Astrocyte of the spinal cord (primary cell): ENCODE data around the gene CDK5.
"Not testable (repeated sequence)": the region's sequence is repeated elsewhere in the genome, so short reads cannot be mapped to it uniquely, and the experiment has no call there.

Source experiments
- DNase-seq: peaks from one replicate; pipeline ENCODE4 v3.0.0; 2011; ENCODE audit warnings: low read depth, low spot score
- H3K4me3 ChIP-seq: 2 replicates; pipeline ENCODE4 v1.5.1; 2011; ENCODE audit warnings: low read depth, mild to moderate bottlenecking, low read length, moderate library complexity
- in situ Hi-C: cut with HindIII; loops from 2 replicates; pipeline ENCODE4 v1.10.0; 2017; ENCODE audit warnings: low sequenced_read_pairs
- TF ChIP-seq, protein P1 (sequence below): IDR thresholded peaks from 2 replicates; pipeline ENCODE4 v1.5.1; 2012; ENCODE audit warnings: low read depth, mild to moderate bottlenecking, low read length, inconsistent platforms

The CDK5 gene

GRCh38 chr7:151013733-151014497, 43.8 kb downstream of the CDK5 start:
- TF ChIP-seq, protein P1, sequence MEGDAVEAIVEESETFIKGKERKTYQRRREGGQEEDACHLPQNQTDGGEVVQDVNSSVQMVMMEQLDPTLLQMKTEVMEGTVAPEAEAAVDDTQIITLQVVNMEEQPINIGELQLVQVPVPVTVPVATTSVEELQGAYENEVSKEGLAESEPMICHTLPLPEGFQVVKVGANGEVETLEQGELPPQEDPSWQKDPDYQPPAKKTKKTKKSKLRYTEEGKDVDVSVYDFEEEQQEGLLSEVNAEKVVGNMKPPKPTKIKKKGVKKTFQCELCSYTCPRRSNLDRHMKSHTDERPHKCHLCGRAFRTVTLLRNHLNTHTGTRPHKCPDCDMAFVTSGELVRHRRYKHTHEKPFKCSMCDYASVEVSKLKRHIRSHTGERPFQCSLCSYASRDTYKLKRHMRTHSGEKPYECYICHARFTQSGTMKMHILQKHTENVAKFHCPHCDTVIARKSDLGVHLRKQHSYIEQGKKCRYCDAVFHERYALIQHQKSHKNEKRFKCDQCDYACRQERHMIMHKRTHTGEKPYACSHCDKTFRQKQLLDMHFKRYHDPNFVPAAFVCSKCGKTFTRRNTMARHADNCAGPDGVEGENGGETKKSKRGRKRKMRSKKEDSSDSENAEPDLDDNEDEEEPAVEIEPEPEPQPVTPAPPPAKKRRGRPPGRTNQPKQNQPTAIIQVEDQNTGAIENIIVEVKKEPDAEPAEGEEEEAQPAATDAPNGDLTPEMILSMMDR = no peak
- H3K4me3 ChIP-seq = peak overlapping the region; percentile 20
- peak; percentile 29 for DNase-seq
- in situ Hi-C loops = no loop called here

GRCh38 chr7:151013356-151013732, 44.4 kb downstream of the CDK5 start:
- H3K4me3 ChIP-seq = no peak overlapping the region
- in situ Hi-C loops = no loop called here
- TF ChIP-seq, protein P1 = no peak
- no peak for DNase-seq

GRCh38 chr7:151012911-151013347, 44.8 kb downstream of the CDK5 start:
- peak; percentile 33 for DNase-seq
- H3K4me3 ChIP-seq = no peak overlapping the region
- TF ChIP-seq, protein P1 = peak; percentile 78
- in situ Hi-C loops = no loop called here

DNA sequence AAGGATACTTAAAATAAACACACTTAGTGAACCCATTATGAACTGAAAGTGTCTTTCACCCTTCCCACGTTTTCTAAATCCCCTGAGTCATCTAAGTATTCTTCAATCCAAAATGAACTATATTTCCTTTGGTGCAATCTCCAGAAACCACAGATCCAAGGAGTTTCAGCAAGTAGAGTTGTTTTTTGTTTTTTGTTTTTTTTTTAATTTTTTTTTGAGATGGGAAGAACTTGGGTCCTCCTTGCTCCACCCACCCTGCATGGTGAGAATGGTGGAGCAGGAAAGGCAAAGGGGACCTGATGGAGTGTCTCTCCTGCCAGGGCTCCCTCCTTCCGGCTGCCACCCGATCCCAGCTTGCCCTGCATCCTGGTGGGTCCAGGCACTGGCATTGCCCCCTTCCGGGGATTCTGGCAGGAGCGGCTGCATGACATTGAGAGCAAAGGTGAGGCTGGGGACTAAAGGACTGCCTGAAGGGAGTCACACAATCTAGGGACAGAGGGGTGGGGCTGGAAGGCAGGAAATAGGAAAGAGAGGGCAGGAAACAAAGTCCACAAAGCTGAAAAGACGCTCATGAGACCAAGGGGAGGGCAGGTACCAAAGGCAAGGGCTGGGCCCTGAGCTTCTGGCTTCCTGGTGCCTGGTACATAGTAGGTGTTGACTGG, 45.5 kb downstream of the CDK5 start:
- in situ Hi-C loops = no loop called here

GRCh38 chr7:151011616-151012015, 46.1 kb downstream of the CDK5 start:
- in situ Hi-C loops, H3K4me3 ChIP-seq: not testable (repeated sequence)

More for the DNA sequence above, 45.5 kb downstream of the CDK5 start:
- TF ChIP-seq, protein P1 = no peak
- DNase-seq = no peak
- H3K4me3 ChIP-seq = no peak overlapping the region

GRCh38 chr7:151011097-151011409, 46.6 kb downstream of the CDK5 start:
- no peak for DNase-seq
- TF ChIP-seq, protein P1 = no peak
- in situ Hi-C loops = no loop called here

More at GRCh38 chr7:151011616-151012015, 46.1 kb downstream of the CDK5 start:
- not testable (repeated sequence) for DNase-seq

More at GRCh38 chr7:151011097-151011409, 46.6 kb downstream of the CDK5 start:
- no peak overlapping the region for H3K4me3 ChIP-seq
